GM18867 (cell line): ENCODE results near the gene RAB1A.

Source experiments
- ATAC-seq: cut with Tn5 transposase; IDR thresholded peaks from one replicate; pipeline ENCODE4 v1.9.1; 2021; ENCODE audit warnings: mild to moderate bottlenecking, moderate library complexity; ENCODE audit not compliant: unreplicated experiment

The RAB1A gene

DNA sequence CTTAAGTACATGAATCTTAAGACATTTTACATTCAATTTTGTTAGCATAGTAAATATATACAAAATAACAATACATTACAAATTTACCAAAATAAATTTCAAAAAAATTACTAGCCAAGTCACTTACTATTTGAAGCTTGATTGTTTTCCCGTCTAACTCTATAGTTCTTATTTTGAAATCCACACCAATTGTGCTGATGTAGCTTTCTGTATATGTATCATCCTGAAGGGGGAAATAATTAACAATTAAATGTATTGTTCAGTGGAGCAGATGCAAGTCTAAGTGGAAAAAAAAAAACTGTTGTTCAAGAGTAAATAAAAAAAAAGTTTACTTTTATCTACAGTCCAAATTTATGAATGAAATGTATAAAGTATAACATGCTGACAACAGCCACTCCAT, 32.1 kb downstream of the RAB1A start:
- no peak for ATAC-seq

DNA sequence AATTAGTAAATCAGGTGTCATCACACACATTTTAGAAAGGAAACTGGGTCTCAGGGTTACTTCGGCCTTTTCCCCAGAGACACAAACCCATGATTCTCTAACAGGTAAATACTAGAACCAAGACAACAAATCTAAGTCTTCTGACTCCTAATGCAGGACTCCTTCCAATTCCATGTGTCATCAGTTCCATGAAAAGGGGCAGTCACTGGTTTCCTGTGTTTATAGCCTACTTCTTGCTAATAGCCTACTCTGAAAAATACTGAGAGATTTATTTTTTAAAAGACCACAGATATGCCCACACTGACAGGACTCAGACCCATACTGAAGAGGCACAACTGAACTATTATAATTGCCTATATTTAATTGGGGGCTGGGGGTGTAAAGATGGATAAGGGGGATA, 33.0 kb downstream of the RAB1A start:
- no peak for ATAC-seq

DNA sequence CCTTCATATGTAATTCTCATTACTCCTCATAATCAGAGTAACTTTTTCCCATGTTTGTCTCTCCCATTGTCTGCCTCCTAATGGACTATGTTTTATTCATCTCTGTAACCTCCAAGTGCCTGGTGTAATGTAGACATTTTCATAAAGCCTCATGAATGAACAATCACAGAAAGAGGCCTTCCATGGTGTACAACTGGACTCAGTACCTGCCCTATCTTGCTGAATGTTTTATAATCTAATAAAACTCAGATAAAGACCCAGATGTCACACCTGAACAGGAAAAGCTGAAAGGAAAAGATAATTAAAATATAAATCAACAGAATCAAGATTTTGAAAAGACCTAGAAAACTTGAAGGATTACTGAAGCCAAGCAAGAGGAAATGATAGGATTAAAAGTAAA, 36.7 kb downstream of the RAB1A start:
- no peak for ATAC-seq

DNA sequence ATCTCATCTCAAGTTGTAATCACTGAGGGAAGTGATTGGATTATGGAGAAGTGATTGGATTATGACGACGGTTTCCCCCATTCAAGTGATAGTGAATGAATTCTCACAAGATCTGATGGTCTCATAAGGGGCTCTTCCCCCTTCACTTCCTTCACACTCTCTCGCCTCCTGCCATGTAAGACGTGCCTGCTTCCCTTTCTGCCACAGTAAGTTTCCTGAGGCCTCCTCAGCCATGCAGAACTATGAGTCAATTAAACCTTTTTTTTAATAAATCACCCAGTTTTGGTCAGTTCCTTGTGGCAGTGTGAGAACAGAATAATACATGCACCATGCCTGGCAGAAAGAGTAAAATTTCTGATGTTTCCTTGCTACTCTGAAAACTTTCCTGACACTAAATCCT, 37.1 kb downstream of the RAB1A start:
- ATAC-seq = no peak

DNA sequence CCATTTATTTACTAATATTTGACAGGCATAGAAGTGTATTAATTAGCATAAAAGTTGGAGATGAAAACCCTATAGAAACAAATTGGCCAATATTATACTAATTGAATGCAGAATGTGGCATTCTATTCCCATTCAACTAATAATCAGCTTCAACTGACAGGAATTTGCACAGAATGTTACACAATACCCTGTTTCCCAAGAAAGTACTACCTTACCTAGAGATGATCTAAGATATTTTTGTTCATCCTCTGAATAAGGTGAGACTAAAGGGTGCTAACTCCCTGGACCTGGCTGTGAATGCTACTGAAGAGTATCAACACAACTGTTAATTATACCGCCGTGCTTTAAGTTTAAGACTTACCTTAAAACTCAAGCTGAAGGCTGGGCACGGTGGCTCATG, 44.8 kb downstream of the RAB1A start:
- ATAC-seq = no peak

DNA sequence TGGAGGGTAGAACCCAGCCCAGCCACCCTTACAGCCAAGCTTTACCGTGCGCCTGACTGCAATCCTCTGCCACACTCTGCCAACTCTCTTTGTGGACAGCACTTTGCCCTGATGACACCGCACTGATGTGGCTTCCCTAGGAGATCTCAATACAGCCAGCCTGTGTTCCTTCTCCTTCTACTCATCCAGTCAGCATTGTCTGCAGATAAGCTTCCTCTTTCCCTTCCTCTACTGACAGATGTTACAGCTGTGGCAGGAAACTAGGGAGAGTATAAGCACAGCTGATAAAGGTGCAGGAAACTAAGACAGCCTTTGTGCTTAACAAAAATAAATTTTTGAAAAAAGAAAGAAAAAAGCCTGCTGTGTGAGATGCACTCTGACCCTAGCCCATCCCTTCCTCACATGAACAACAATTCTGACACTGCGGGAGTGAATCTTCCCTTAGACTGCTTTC, 48.6 kb downstream of the RAB1A start:
- no peak for ATAC-seq

DNA sequence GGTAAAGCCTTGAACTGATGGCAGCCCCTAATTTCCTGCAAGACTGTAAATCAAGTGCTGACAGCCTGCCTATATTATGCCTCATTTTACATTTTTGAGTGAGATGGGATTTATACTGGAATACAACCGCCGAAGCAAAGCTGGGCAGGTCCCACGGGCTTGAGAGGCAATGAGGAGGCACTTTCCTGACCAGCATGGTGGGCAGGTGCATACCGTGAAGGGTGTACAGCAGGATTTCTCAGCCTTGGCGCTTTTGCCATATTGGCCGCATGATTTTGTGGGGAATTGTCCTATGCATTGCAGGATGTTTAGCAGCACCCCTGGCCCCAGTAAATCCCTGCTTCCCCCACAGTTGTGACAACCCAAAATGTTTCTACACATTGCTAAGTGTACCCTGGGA, 50.9 kb downstream of the RAB1A start:
- ATAC-seq = no peak

DNA sequence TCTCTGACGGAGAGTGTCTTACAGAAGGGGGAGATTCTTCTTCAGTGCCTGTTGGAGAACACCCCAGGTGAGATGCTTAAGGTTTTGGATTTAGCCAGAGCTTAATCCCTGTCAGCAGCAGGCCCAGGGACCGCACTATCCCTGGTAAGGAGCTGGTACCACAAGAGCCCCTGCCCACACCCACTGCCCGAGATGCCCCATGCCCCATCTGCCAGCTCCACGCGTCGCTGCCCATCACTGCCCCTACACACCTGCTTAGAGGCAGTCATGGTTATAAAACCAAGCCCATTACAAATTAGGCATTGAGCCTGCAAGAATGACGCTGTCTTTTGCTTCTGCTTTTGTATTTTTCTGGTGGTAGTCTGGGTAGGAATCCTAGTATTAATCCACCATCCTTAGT, 52.0 kb downstream of the RAB1A start:
- no peak for ATAC-seq

DNA sequence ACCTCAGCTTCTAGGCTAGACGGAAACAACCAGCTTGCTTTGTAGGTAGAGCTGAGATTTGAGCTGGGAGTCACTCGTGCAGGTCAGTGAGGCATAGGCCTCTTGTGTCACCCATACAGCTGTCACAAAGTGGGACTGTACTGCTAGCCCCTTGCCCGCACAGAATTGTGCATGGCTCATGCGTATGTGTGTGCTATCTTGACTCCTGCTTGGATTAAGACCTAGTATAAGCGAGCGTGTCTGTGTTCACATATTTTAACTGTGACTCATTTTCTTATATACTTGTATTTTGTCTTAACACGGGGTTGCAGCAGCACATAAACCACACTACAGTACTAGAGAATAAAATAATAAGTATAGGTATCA, 53.6 kb downstream of the RAB1A start:
- no peak for ATAC-seq

DNA sequence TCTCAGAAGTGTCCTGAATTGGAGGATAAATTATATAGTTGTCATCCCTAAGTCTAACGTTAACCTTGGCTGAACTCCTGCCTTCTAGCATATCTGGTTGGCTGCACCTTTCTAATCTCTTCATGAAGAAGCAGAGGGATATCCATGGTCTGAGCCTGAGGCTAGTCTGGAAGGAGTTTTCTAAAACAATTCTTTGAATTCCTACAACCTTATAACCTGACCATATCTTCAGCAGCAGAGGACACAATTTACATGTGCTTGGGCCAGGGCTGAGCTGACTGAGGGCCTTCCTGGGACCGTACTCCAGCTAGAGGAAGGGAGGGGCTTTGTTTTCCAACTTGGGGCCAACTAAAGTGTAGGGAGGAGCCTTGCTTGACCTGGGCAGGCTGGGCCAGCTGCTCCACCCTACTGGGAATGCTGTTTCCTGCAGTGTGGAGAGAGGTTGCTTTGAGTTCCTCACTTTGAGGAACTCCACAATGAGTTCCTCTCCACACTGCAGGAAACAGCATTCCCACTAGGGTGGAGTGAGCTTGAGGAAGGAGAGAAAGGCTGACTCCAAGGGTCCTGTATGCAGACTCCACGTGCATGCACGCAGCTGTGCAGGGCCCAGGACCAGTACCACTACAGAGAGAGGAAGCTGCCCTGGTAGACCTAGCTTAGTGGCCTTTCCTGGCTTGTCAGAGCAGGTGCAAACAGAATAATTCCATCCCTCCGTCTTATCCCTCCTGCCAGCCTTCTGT, 54.1 kb downstream of the RAB1A start:
- ATAC-seq = no peak

DNA sequence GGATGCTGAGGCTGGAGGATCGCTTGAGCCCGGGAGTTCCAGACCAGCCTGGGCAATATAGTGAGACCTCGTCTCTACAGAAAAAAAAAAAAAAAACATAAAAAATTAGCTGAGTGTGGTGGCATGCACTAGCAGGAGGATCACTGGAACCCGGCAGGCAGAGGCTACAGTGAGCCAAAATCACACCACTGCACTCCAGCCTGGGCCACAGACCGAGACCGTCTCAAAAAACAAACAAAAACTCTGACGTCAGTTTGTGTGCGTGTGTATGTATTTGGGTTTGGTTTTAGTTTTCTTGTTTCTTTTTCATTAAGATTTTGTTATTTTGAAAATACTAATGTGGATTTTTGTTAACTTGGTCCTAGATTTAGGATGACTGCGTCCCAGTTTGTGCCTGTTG, 54.7 kb downstream of the RAB1A start:
- no peak for ATAC-seq

DNA sequence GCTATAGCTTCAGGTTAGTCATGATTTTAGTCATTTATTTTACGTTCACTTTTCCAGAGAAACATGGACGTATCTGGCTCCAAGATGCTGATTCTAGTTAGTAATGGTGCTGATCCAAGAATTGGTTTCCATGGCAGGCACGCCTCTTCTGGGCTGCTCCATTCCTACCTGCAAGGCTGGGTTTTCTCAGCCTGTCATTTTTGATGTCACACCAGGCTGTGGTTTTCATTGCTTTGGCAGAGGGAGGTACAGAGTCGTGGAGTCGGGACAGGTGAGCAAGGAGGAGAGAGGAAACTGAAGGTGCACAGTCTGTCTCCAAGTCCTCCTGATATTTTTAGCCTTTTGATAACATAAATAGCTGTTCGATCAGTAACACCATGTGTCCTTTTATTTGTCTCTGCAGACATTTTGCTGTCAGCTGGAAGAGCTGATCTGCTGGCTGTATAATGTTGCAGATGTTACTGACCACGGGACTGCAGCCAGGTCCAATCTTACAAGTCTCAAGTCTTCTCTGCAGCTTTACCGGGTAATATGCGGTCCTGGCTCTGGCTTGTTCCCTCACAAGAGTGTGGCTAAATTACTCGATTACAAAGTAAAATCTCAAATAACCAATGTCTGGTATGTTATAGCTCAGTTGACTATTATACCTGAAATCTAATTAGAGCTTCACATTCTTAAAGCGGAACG, 55.9 kb downstream of the RAB1A start:
- no peak for ATAC-seq

DNA sequence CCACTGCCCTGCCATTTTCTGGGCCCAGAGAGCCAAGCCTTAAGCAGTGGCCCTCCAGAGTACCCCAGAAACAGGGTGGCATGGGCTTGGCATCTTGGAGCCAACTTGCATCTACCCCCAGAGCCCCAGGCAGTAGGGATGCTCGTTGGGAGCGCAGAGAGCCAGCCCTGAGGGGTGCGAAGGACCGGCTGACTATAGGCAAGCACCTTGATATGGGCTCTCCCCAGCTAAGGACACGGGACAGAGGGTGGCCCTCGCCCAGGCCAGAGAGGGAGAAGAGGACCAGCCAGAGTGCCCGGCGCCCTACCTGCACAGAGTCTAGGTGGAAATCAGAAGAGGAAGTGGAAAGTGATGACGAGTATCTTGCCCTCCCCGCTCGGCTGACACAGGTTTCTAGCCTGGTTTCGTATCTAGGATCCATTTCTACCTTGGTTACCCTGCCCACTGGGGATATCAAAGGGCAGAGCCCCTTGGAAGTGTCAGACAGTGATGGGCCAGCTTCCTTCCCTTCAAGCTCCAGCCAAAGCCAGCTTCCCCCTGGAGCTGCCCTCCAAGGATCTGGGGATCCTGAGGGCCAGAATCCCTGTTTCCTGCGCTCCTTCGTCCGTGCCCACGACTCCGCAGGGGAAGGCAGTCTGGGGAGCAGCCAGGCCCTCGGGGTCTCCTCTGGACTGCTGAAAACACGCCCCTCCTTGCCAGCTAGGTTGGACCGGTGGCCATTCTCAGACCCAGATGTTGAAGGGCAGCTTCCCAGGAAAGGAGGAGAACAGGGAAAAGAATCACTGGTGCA, 57.5 kb downstream of the RAB1A start:
- peak; percentile 50 for ATAC-seq

DNA sequence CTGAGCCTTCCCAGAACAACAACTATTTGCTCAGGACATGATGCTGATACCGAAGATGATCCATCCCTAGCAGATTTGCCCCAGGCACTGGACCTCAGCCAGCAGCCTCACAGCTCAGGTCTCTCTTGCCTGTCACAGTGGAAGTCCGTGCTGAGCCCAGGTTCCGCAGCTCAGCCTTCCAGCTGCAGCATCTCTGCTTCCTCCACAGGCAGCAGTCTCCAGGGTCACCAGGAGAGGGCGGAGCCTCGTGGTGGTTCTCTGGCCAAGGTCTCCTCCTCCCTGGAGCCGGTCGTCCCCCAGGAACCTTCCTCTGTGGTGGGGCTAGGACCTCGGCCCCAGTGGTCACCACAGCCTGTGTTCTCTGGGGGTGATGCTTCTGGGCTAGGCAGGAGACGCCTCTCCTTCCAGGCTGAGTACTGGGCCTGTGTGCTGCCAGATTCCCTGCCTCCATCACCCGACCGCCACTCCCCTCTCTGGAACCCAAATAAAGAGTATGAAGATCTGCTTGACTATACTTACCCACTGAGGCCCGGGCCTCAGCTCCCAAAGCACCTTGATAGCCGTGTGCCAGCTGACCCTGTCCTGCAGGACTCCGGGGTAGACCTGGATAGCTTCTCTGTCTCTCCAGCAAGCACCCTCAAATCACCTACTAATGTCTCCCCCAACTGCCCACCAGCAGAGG, 58.3 kb downstream of the RAB1A start:
- ATAC-seq = no peak

DNA sequence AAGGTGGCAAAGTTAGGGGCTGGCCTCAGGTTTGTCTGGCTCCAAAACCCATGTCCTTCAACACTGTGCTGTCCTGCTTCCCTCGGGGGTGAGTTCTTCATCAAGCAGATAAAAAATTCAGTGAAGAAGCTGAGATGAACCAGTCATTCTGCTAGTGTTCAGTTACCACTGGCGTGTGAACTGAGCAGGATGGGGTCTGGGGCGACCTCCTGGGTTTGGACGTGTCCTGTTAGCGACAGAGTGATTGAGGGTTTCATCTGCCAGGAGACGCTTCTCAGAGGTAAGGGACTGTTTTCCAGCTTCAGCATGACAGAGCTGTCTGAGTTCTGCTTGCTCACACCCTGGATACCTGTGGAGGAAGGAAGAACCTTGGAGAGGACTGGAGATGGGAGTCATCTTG, 59.0 kb downstream of the RAB1A start:
- no peak for ATAC-seq

DNA sequence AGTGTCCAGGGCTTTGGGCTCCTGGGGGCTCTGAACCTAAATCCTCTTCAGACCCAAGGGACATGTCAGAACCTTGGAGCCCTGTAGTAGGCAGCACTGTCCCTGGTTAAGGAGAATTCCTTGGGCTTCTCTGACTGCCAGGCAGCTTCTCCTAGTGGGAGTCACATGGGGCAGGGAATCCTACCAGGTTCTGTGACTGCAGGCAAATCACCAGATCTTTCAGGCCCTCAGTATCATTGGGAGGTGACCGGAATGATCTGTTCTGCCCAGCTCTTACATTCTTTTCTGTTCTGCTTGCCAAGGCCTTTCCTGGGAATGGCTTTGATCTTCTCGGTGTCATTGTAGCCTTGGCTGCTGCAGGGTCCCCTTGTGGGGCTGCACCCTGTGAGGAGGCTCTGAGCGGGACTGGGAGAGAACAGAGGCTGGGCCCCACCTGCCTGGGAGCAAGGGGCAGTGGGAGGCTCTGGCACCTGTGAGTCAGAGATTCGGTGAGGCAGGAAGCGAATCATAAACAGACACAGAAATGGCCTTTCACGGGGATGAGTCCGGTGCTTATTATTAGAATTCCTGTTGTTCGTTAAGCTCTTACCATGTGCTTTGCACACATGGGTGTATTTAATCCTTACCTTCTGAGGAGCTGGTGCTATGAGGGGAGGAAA, 59.6 kb downstream of the RAB1A start:
- no peak for ATAC-seq

DNA sequence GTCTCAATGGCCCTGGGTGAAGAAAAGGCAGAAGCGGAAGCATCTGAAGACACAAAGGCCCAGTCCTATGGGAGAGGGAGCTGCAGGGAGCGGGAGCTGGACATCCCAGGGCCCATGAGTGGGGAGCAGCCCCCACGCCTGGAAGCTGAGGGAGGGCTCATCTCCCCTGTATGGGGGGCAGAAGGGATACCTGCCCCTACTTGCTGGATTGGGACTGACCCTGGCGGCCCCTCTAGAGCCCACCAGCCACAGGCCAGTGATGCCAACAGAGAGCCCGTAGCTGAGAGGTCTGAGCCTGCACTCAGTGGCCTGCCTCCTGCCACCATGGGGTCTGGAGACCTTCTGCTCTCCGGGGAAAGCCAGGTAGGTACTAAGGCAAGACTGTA, 60.5 kb downstream of the RAB1A start:
- ATAC-seq = no peak

DNA sequence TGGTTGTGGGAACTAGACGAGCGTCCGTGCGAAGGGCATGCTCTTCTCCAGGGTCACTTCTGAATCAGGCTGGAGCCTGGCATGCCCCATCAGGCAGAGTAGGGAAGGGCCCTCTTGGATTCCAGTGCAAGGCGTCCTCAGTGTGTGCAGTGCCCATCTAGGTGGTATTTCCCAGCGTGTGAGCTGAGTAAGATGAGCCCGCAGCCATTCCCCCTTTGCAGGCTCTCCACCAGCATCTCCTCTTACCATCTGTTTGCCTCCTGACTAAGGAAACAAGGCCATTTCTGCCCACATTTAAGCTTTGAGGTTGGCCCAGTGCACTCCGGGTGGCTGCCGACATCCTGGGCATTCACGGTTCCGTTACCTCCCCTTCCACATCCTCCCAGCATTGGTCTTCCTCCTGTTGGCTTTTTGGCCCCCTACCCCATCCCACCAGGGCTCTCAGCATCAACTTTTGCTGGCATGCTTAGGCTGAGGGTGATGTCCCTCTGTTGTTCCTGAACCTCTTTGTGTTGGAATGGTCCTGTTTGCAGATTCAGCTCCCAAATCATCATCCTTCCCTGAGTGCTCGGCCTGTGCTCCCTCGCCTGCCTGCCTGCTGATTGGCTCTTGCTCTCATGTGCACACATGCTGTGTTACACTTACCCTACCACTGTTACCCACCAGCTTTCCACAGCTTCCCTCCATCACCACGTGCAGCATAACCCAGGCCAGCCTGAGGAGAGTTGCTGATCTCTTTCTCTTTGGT, 61.9 kb downstream of the RAB1A start:
- no peak for ATAC-seq

DNA sequence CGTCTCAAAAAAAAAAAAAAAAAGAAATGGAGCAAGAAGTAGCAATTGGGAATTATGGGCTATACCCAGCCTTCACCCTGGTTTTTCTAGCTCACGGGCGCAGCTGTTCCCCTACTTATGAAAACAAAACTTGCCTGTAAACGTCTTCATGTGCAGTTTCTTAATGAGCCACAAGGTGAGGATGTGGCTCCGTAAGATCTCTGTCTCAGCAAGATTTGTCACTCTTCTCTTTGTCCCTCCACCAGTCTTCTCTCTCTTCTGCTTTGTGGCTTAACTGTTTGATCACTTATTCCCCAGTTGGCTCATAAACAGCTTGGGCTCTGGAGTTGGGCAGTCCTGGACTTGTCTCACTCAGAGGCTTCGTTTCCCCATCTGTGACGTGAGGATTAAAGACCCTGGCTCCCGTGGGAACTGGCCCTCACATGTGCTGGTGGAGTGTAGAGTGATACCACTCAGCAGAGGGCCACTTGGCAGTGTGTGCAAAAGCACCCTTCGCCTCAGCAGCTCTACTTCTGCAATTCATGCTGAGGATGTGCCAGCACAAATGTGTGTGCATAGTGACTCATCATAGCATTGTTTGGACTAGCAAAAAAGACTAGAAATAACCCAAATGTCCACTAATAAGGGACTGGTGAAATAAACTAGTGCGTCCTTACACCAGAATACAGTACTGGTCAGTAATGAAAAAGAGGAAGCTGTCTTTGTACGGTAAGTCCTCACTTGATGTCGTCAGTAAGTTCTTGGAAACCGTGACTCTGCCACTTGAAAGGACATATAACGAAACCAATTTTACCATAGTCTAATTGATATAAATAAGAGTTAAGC, 65.0 kb downstream of the RAB1A start:
- peak; percentile 85 for ATAC-seq
